ENCODE measurements around the gene NPAS3.
"Not testable (repeated sequence)": the region's sequence is repeated elsewhere in the genome, so short reads cannot be mapped to it uniquely, and the experiment has no call there.

NPAS3 gene

GRCh38 chr14:33061667-33062325, 123.1 kb downstream of the NPAS3 start:
- H3K4me3 ChIP-seq (ENCODE audit: low read depth, low read length): no peak overlapping the region
- DNase-seq (ENCODE audit: low read depth): no peak

GRCh38 chr14:33062476-33062875, 123.8 kb downstream of the NPAS3 start:
- DNase-seq (ENCODE audit: low read depth): no peak
- no peak overlapping the region for H3K4me3 ChIP-seq (ENCODE audit: low read depth, low read length)

GRCh38 chr14:33062881-33063280, 124.2 kb downstream of the NPAS3 start:
- H3K4me3 ChIP-seq (ENCODE audit: low read depth, low read length): no peak overlapping the region
- no peak for DNase-seq (ENCODE audit: low read depth)

- no peak for DNase-seq (ENCODE audit: low read depth)
- H3K4me3 ChIP-seq (ENCODE audit: low read depth, low read length): no peak overlapping the region
Measured at GRCh38 chr14:33063521-33063920, 124.8 kb downstream of the NPAS3 start.

- no peak for DNase-seq (ENCODE audit: low read depth)
- no peak overlapping the region for H3K4me3 ChIP-seq (ENCODE audit: low read depth, low read length)
Measured at GRCh38 chr14:33065634-33066033, 127.0 kb downstream of the NPAS3 start.

- DNase-seq (ENCODE audit: low read depth): no peak
- no peak overlapping the region for H3K4me3 ChIP-seq (ENCODE audit: low read depth, low read length)
Measured at GRCh38 chr14:33068040-33068439, 129.4 kb downstream of the NPAS3 start.

GRCh38 chr14:33068626-33069025, 129.9 kb downstream of the NPAS3 start:
- no peak for DNase-seq (ENCODE audit: low read depth)
- no peak overlapping the region for H3K4me3 ChIP-seq (ENCODE audit: low read depth, low read length)

- no peak for DNase-seq (ENCODE audit: low read depth)
- no peak overlapping the region for H3K4me3 ChIP-seq (ENCODE audit: low read depth, low read length)
Measured at GRCh38 chr14:33070475-33070874, 131.8 kb downstream of the NPAS3 start.

GRCh38 chr14:33073023-33073422, 134.3 kb downstream of the NPAS3 start:
- no peak overlapping the region for H3K4me3 ChIP-seq (ENCODE audit: low read depth, low read length)
- DNase-seq (ENCODE audit: low read depth): no peak

GRCh38 chr14:33081259-33081658, 142.6 kb downstream of the NPAS3 start:
- no peak for DNase-seq (ENCODE audit: low read depth)
- H3K4me3 ChIP-seq (ENCODE audit: low read depth, low read length): no peak overlapping the region

- no peak for DNase-seq (ENCODE audit: low read depth)
- no peak overlapping the region for H3K4me3 ChIP-seq (ENCODE audit: low read depth, low read length)
Measured at GRCh38 chr14:33085799-33086198, 147.1 kb downstream of the NPAS3 start.

GRCh38 chr14:33088274-33088673, 149.6 kb downstream of the NPAS3 start:
- not testable (repeated sequence) for DNase-seq (ENCODE audit: low read depth)

GRCh38 chr14:33098016-33098415, 159.3 kb downstream of the NPAS3 start:
- DNase-seq (ENCODE audit: low read depth): no peak
- H3K4me3 ChIP-seq (ENCODE audit: low read depth, low read length): no peak overlapping the region

More at GRCh38 chr14:33088274-33088673, 149.6 kb downstream of the NPAS3 start:
- H3K4me3 ChIP-seq (ENCODE audit: low read depth, low read length): not testable (repeated sequence)

- no peak overlapping the region for H3K4me3 ChIP-seq (ENCODE audit: low read depth, low read length)
- no peak for DNase-seq (ENCODE audit: low read depth)
Measured at GRCh38 chr14:33103489-33103888, 164.8 kb downstream of the NPAS3 start.

- H3K4me3 ChIP-seq (ENCODE audit: low read depth, low read length): no peak overlapping the region
- no peak for DNase-seq (ENCODE audit: low read depth)
Measured at GRCh38 chr14:33103966-33104365, 165.3 kb downstream of the NPAS3 start.

GRCh38 chr14:33110737-33111443, 172.2 kb downstream of the NPAS3 start:
- DNase-seq (ENCODE audit: low read depth): no peak

GRCh38 chr14:33114331-33114730, 175.7 kb downstream of the NPAS3 start:
- H3K4me3 ChIP-seq (ENCODE audit: low read depth, low read length): no peak overlapping the region
- no peak for DNase-seq (ENCODE audit: low read depth)

More at GRCh38 chr14:33110737-33111443, 172.2 kb downstream of the NPAS3 start:
- no peak overlapping the region for H3K4me3 ChIP-seq (ENCODE audit: low read depth, low read length)

- no peak for DNase-seq (ENCODE audit: low read depth)
Measured at GRCh38 chr14:33118668-33119067, 180.0 kb downstream of the NPAS3 start.

GRCh38 chr14:33120341-33120740, 181.7 kb downstream of the NPAS3 start:
- no peak for DNase-seq (ENCODE audit: low read depth)
- H3K4me3 ChIP-seq (ENCODE audit: low read depth, low read length): no peak overlapping the region

More at GRCh38 chr14:33118668-33119067, 180.0 kb downstream of the NPAS3 start:
- H3K4me3 ChIP-seq (ENCODE audit: low read depth, low read length): no peak overlapping the region

GRCh38 chr14:33120966-33121365, 182.3 kb downstream of the NPAS3 start:
- H3K4me3 ChIP-seq (ENCODE audit: low read depth, low read length): no peak overlapping the region
- no peak for DNase-seq (ENCODE audit: low read depth)

GRCh38 chr14:33123281-33123680, 184.6 kb downstream of the NPAS3 start:
- H3K4me3 ChIP-seq (ENCODE audit: low read depth, low read length): no peak overlapping the region
- no peak for DNase-seq (ENCODE audit: low read depth)

All from skeletal muscle cell (primary cell).